ENCODE data around the gene LILRB3. TPM values are rescaled to one million over a fixed set of nuclear protein-coding genes. Genes with fewer than 3 reads are reported as not detected.

The LILRB3 gene
- total RNA-seq, 1 donor from 2014 or later = not detected

DNA sequence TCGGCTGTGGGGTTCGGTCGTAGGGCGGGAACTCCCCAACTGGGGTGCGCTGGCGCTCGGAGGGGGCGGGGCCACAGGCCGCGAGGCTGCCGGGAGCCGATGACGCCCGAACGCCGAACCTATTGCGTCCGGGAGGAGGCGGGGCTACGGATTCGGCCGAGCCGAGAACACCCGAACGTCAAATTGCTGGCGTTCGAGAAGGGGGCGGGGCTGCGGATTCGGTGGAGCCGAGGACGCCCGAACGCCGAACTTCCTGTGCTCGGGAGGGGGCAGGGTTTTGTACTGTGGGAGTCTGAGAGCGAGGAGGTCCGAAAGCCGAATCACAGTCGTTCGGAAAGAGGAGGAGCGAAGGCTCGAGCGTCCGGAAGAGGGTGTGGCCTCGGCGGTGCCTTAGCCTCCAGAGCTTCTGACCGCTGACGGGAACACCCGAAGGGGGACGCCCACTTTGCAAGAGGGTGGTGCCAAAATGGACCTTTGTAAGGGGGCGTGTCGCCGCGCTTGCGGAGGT lies 32.2 kb downstream of the LILRB3 start:
- H3K27ac Mint-ChIP-seq (ENCODE audit: unreplicated experiment) = peak overlapping the region; percentile 100
- peaks cover 17% of the 10 kb centered on the region for H3K36me3 Mint-ChIP-seq (ENCODE audit: unreplicated experiment)
- H3K4me3 Mint-ChIP-seq (ENCODE audit: unreplicated experiment) = peak overlapping the region; percentile 93
- no peaks in the 10 kb centered on the region for H3K27me3 Mint-ChIP-seq (ENCODE audit: unreplicated experiment)
- H3K4me1 Mint-ChIP-seq (ENCODE audit: unreplicated experiment) = peaks cover 35% of the 10 kb centered on the region
- peak; percentile 100 for DNase-seq (ENCODE audit: extremely low spot score, unreplicated experiment)
- TF ChIP-seq, protein P1, sequence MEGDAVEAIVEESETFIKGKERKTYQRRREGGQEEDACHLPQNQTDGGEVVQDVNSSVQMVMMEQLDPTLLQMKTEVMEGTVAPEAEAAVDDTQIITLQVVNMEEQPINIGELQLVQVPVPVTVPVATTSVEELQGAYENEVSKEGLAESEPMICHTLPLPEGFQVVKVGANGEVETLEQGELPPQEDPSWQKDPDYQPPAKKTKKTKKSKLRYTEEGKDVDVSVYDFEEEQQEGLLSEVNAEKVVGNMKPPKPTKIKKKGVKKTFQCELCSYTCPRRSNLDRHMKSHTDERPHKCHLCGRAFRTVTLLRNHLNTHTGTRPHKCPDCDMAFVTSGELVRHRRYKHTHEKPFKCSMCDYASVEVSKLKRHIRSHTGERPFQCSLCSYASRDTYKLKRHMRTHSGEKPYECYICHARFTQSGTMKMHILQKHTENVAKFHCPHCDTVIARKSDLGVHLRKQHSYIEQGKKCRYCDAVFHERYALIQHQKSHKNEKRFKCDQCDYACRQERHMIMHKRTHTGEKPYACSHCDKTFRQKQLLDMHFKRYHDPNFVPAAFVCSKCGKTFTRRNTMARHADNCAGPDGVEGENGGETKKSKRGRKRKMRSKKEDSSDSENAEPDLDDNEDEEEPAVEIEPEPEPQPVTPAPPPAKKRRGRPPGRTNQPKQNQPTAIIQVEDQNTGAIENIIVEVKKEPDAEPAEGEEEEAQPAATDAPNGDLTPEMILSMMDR (IDR thresholded peaks at IDR 0.05) = no peak
- no peaks in the 10 kb centered on the region for H3K9me3 Mint-ChIP-seq (ENCODE audit: unreplicated experiment)

DNA sequence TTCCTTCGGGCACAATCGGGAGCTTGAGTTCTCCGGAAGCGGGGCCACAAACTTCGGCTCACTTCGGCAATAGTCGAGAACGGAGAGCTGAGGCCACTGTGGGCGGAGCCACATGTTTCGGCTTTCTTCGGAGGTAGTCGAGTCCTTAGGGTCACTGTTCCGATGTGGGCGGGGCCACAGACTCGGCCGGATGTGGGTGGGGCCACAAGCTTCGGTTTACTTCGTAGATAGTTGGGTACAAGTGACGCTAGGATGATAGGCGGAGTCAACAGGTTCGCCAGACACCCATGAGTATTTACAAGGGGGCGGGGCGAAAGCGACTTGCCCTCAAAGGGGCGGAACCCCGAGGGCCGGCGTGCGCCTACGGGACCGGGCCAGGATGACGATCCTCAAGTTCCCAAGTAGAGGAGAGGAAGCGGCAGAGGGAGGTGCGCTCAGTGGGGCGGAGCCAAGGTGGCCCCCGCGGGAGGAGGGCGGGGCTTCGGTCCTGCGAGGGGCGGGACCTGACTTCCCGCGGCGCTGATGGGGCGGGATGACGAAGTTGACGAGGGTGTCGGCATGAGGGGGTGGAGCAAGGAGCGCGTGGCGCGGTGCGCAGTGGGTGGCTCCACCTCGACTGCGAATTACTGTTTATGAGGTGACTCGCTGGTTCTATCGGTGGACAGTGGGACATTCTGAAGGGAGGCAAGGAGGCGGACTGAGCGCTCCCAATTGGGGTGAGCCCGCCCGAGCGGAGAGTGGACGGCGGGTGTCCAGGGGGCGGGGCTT lies 32.9 kb downstream of the LILRB3 start:
- Mint-ChIP-seq H3K4me3 (ENCODE audit: unreplicated experiment) (peak overlapping the region; percentile 93), H3K27me3 (ENCODE audit: unreplicated experiment) (no peaks in the 10 kb centered on the region), H3K4me1 (ENCODE audit: unreplicated experiment) (peaks cover 35% of the 10 kb centered on the region), H3K27ac (ENCODE audit: unreplicated experiment) (peak overlapping the region; percentile 100), H3K9me3 (ENCODE audit: unreplicated experiment) (no peaks in the 10 kb centered on the region), H3K36me3 (ENCODE audit: unreplicated experiment) (peaks cover 12% of the 10 kb centered on the region)
- peak; percentile 100 for DNase-seq (ENCODE audit: extremely low spot score, unreplicated experiment)
- TF ChIP-seq, protein P1 (IDR thresholded peaks at IDR 0.05) = no peak

DNA sequence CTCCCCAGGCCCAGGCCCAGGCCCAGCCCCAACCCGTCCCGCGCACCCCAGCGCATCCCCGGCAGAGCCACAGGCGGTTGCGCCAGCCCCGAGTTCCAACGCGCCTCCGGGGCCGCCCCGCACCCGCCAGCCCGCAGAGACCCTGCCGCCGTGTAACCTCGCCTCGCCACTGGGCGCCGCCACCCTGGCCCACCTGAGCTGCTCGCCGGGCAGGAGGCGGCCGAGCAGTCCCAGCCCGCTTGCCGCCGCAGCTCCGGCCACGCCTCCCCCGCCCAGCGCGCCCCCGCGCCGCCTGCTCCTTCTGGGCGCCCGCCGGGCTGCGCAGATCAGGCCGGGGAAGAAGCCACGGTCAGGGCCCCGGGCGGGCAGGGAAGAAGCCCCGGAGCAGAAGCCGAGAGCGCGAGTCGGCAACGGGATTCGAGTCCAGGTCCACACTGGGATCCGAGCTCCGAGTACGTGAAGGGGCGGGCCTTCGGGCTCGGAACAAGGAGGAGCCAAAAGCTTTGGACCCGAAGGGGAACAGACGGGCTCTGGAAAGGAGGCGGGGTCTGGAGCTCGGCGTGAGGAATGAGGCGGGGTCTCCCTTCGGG lies 33.6 kb downstream of the LILRB3 start, which contains the start of gene MBOAT7:
MBOAT7 (minus strand) TSS at position 436 of the 590 bp plus-strand sequence. CDS start 1,072 bp downstream, outside the sequence.
- H3K27me3 Mint-ChIP-seq (ENCODE audit: unreplicated experiment) = no peaks in the 10 kb centered on the region
- peaks cover 35% of the 10 kb centered on the region for H3K4me1 Mint-ChIP-seq (ENCODE audit: unreplicated experiment)
- H3K36me3 Mint-ChIP-seq (ENCODE audit: unreplicated experiment) = peaks cover 10% of the 10 kb centered on the region
- peak within 1 kb of the TSS; percentile 93 for H3K4me3 Mint-ChIP-seq (ENCODE audit: unreplicated experiment)
- TF ChIP-seq, protein P1 (IDR thresholded peaks at IDR 0.05) = peak; percentile 40
- peak within 1 kb of the TSS; percentile 100 for H3K27ac Mint-ChIP-seq (ENCODE audit: unreplicated experiment)
- H3K9me3 Mint-ChIP-seq (ENCODE audit: unreplicated experiment) = no peaks in the 10 kb centered on the region
- no peak for DNase-seq (ENCODE audit: extremely low spot score, unreplicated experiment)

DNA sequence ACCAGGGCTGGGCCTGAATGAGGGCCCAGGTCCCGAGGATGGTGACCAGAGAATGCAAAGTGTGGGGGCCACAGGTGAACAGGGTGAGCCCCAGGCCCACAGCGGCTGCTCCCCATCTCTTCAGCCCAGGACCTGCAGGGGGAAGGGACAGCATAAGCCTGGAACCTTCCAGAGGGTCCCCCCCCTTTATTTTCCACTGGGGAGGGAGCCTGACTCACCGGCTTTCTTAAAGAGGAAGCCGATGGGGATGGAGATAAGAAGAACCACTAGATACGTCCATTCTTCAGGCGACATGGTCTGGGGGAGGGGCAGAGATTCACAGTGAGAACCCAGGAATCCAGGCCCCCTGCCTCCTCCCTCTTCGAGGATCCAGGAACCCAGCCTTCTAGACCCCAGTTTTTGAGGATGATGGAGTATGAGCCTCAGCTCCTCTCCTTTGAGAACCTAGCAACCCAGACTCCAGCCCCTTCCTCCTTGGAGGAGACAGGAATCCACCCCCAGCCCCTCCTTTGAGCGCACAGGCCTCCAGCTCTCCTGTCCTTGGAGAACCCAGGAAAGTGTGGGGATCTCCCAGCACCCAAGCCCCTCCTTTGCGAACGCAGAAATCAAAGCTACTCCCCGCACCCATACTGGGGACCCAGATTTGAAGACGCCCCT lies 34.5 kb downstream of the LILRB3 start:
- Mint-ChIP-seq H3K9me3 (ENCODE audit: unreplicated experiment) (no peaks in the 10 kb centered on the region), H3K4me1 (ENCODE audit: unreplicated experiment) (peaks cover 32% of the 10 kb centered on the region)
- DNase-seq (ENCODE audit: extremely low spot score, unreplicated experiment) = no peak

More for the DNA sequence above, 34.5 kb downstream of the LILRB3 start:
- Mint-ChIP-seq H3K27me3 (ENCODE audit: unreplicated experiment) (no peaks in the 10 kb centered on the region), H3K4me3 (ENCODE audit: unreplicated experiment) (peak overlapping the region; percentile 93), H3K36me3 (ENCODE audit: unreplicated experiment) (peaks cover 6% of the 10 kb centered on the region), H3K27ac (ENCODE audit: unreplicated experiment) (peak overlapping the region; percentile 82)
- TF ChIP-seq, protein P1 (IDR thresholded peaks at IDR 0.05) = no peak
